ENCODE data around the gene GRM7. TPM values are rescaled to one million over a fixed set of nuclear protein-coding genes. Genes with fewer than 3 reads are reported as not detected.

The GRM7 gene
- total RNA-seq, 1 experiment from 2014 or later, result not detected

DNA sequence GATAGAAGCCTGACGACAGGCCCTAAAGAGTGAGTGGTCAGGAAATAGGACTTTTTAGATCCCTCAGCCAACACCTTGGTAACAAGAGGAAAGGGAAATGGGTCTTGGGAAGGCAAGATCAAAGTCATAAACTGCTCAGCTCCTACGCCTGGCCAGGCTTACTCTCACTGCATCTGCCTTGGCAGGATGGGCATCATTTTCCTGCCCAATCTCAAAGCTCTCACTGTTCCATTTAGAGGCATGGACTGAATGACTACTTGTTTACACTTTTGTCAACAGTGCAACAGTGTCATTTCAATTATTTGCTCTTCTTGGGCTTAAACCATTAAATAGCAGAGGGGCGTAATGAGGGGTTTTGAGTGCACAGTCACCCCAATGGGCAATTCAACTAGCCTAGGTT, 808.7 kb downstream of the GRM7 start:
- Histone ChIP-seq H3K4me2 (ENCODE audit: low read length) (no peak overlapping the region), H3K9ac (ENCODE audit: low read length) (no peak overlapping the region), H3K4me1 (ENCODE audit: control insufficient read depth in 1 of 2, insufficient read depth in 2 of 2, low read length in 2 of 2) (no peaks in the 10 kb centered on the region), H4K20me1 (ENCODE audit: insufficient read depth) (no peaks in the 10 kb centered on the region), H3K27me3 (ENCODE audit: insufficient read depth, low read length) (no peaks in the 10 kb centered on the region), H3K9me3 (ENCODE audit: control insufficient read depth in 1 of 2, insufficient read depth in 1 of 2, low read depth in 1 of 2, low read length in 2 of 2) (no peaks in the 10 kb centered on the region), H3K79me2 (ENCODE audit: insufficient read depth, low read length) (no peaks in the 10 kb centered on the region), H3K4me3 (replicated peaks in 1 of 2; ENCODE audit: low read depth in 1 of 2, low read length in 2 of 2) (no peak overlapping the region), H3K36me3 (ENCODE audit: control insufficient read depth in 1 of 2, insufficient read depth in 2 of 2, low read length in 2 of 2) (no peaks in the 10 kb centered on the region), H3K27ac (ENCODE audit: low read depth, low read length) (no peak overlapping the region), H3K9me2 (ENCODE audit: insufficient read depth) (no peaks in the 10 kb centered on the region), H2AFZ (ENCODE audit: low read depth, low read length, poor library complexity, severe bottlenecking) (no peak overlapping the region)
- BruUV-seq (replicated peaks), result no TSS peak
- intact Hi-C loops (cut with micrococcal nuclease), result no loop called here
- RAD21 ChIA-PET (ENCODE audit: low non-redundant PET in 1 of 2, low total read pairs in 2 of 2, uncharacterized antibody in 2 of 2, unreplicated experiment in 2 of 2), result no interaction called here
- TF ChIP-seq, protein P1, sequence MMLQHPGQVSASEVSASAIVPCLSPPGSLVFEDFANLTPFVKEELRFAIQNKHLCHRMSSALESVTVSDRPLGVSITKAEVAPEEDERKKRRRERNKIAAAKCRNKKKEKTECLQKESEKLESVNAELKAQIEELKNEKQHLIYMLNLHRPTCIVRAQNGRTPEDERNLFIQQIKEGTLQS (IDR thresholded peaks at IDR 0.05), result no peak
- TF ChIP-seq FOSL1 (IDR thresholded peaks at IDR 0.05; ENCODE audit: low read depth), result no peak
- no peak for TF ChIP-seq ZFX (IDR thresholded peaks at IDR 0.05)
- no peak for TF ChIP-seq EGR1 (IDR thresholded peaks at IDR 0.05; ENCODE audit: low read depth)
- TF ChIP-seq POLR2AphosphoS5 (IDR thresholded peaks at IDR 0.05; ENCODE audit: low read depth, low read length), result no peak
- TF ChIP-seq EZH2 (IDR thresholded peaks at IDR 0.05), result no peak
- TF ChIP-seq, protein P2, sequence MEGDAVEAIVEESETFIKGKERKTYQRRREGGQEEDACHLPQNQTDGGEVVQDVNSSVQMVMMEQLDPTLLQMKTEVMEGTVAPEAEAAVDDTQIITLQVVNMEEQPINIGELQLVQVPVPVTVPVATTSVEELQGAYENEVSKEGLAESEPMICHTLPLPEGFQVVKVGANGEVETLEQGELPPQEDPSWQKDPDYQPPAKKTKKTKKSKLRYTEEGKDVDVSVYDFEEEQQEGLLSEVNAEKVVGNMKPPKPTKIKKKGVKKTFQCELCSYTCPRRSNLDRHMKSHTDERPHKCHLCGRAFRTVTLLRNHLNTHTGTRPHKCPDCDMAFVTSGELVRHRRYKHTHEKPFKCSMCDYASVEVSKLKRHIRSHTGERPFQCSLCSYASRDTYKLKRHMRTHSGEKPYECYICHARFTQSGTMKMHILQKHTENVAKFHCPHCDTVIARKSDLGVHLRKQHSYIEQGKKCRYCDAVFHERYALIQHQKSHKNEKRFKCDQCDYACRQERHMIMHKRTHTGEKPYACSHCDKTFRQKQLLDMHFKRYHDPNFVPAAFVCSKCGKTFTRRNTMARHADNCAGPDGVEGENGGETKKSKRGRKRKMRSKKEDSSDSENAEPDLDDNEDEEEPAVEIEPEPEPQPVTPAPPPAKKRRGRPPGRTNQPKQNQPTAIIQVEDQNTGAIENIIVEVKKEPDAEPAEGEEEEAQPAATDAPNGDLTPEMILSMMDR (IDR thresholded peaks at IDR 0.05 in 2 of 3, conservative IDR thresholded peaks at IDR 0.05 in 1 of 3; ENCODE audit: borderline replicate concordance in 1 of 3, insufficient read depth in 1 of 3, low read depth in 2 of 3, low read length in 2 of 3), result no peak
- no peak for TF ChIP-seq POLR2A (IDR thresholded peaks at IDR 0.05; ENCODE audit: borderline replicate concordance, extremely low read depth, insufficient read depth, insufficient read length)
- TF ChIP-seq SRF (IDR thresholded peaks at IDR 0.05; ENCODE audit: low read depth), result no peak
- TF ChIP-seq EZH2phosphoT487 (IDR thresholded peaks at IDR 0.05; ENCODE audit: borderline replicate concordance), result no peak
- CTCF ChIA-PET, result no interaction called here
- DNase-seq (ENCODE audit: low read depth, low spot score) (no peak), ATAC-seq (no peak)
- POLR2A ChIA-PET, result no interaction called here

DNA sequence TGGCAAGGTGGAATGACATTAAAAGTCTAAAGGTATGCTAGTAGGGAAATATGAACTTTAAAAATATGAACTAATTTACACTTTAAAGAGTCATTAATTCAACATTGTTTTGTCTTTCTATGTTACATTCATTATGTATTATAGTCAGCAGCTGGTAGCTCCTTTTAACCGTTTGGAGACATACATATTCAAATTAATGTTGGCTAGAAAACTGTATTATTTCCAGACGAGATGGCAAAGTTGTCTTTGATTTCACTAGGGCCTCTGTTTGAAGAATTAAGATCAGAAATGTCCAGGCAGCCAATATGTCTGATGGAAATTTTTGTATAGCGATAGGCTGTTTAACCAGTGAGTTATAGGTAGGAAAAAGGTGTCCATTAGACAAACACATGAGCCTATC, 817.6 kb downstream of the GRM7 start:
- H3K36me3 ChIP-seq (ENCODE audit: control insufficient read depth in 1 of 2, insufficient read depth in 2 of 2, low read length in 2 of 2), result no peaks in the 10 kb centered on the region
- H3K9me3 ChIP-seq (ENCODE audit: control insufficient read depth in 1 of 2, insufficient read depth in 1 of 2, low read depth in 1 of 2, low read length in 2 of 2), result no peaks in the 10 kb centered on the region
- H3K4me3 ChIP-seq (replicated peaks in 1 of 2; ENCODE audit: low read depth in 1 of 2, low read length in 2 of 2), result no peak overlapping the region
- no peaks in the 10 kb centered on the region for H3K9me2 ChIP-seq (ENCODE audit: insufficient read depth)
- H3K9ac ChIP-seq (ENCODE audit: low read length), result no peak overlapping the region
- BruUV-seq (replicated peaks), result no TSS peak
- no peaks in the 10 kb centered on the region for H3K79me2 ChIP-seq (ENCODE audit: insufficient read depth, low read length)
- ATAC-seq, result no peak
- H3K4me2 ChIP-seq (ENCODE audit: low read length), result no peak overlapping the region
- H2AFZ ChIP-seq (ENCODE audit: low read depth, low read length, poor library complexity, severe bottlenecking), result no peak overlapping the region
- no peak for DNase-seq (ENCODE audit: low read depth, low spot score)
- intact Hi-C loops (cut with micrococcal nuclease), result no loop called here
- H3K27ac ChIP-seq (ENCODE audit: low read depth, low read length), result no peak overlapping the region
- H3K27me3 ChIP-seq (ENCODE audit: insufficient read depth, low read length), result no peaks in the 10 kb centered on the region
- ChIA-PET CTCF (no interaction called here), POLR2A (no interaction called here), RAD21 (ENCODE audit: low non-redundant PET in 1 of 2, low total read pairs in 2 of 2, uncharacterized antibody in 2 of 2, unreplicated experiment in 2 of 2) (no interaction called here)
- H3K4me1 ChIP-seq (ENCODE audit: control insufficient read depth in 1 of 2, insufficient read depth in 2 of 2, low read length in 2 of 2), result peaks cover 10% of the 10 kb centered on the region in 2 experiments; a peak in 3 of 4 replicates
- H4K20me1 ChIP-seq (ENCODE audit: insufficient read depth), result no peaks in the 10 kb centered on the region
- no peak for TF ChIP-seq ZFX (IDR thresholded peaks at IDR 0.05)
- TF ChIP-seq TCF7L2 (IDR thresholded peaks at IDR 0.05; ENCODE audit: borderline replicate concordance, extremely low read depth, insufficient read depth, insufficient read length), result no peak
- TF ChIP-seq CBX3 (IDR thresholded peaks at IDR 0.05; ENCODE audit: low read depth), result no peak
- TF ChIP-seq, protein P2 (IDR thresholded peaks at IDR 0.05 in 2 of 3, conservative IDR thresholded peaks at IDR 0.05 in 1 of 3; ENCODE audit: borderline replicate concordance in 1 of 3, insufficient read depth in 1 of 3, low read depth in 2 of 3, low read length in 2 of 3), result no peak
- no peak for TF ChIP-seq FOSL1 (IDR thresholded peaks at IDR 0.05; ENCODE audit: low read depth)
- no peak for TF ChIP-seq EGR1 (IDR thresholded peaks at IDR 0.05; ENCODE audit: low read depth)
- TF ChIP-seq, protein P3, sequence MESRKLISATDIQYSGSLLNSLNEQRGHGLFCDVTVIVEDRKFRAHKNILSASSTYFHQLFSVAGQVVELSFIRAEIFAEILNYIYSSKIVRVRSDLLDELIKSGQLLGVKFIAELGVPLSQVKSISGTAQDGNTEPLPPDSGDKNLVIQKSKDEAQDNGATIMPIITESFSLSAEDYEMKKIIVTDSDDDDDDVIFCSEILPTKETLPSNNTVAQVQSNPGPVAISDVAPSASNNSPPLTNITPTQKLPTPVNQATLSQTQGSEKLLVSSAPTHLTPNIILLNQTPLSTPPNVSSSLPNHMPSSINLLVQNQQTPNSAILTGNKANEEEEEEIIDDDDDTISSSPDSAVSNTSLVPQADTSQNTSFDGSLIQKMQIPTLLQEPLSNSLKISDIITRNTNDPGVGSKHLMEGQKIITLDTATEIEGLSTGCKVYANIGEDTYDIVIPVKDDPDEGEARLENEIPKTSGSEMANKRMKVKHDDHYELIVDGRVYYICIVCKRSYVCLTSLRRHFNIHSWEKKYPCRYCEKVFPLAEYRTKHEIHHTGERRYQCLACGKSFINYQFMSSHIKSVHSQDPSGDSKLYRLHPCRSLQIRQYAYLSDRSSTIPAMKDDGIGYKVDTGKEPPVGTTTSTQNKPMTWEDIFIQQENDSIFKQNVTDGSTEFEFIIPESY (IDR thresholded peaks at IDR 0.05; ENCODE audit: extremely low read depth, insufficient replicate concordance, low read length), result no peak
